K562 (cell line): ENCODE results near the gene SGPP2. TPM values are rescaled to one million over a fixed set of nuclear protein-coding genes. Genes with fewer than 3 reads are reported as not detected.

Experiments
- ATAC-seq: fragments of 200-7000 bp; cut with Tn5 transposase; 3 replicates; pipeline ENCODE4 v1.9.1; 2020; ENCODE audit warnings: moderate library complexity
- BruUV-seq: library from RNA; stranded (reverse); fragments of 400-500 nt; replicated peaks from 2 replicates; lab custom pipeline; 2021; lab: Mats Ljungman, UMichigan
- CTCF ChIA-PET: fragments of 300-600 bp; formaldehyde crosslinking; extraction: SDS; loops from one replicate; lab custom pipeline; 2021; ENCODE audit warnings: low intra/inter-chr PET ratio; lab: Yijun Ruan, JAX
- POLR2A ChIA-PET: fragments of 300-600, 350-650 bp; sonication (Branson Sonifier 250); formaldehyde crosslinking; extraction: SDS; loops from one replicate; lab custom pipeline; 2021; ENCODE audit warnings: antibody characterized with exemption, inconsistent platforms; lab: Yijun Ruan, JAX
- DNase-seq, 4 experiments: peaks; one replicate each; pipeline versions ENCODE4 v3.0.0 to v3.0.0-alpha.2; 2011 to 2018; ENCODE audit warnings: low spot score in 3 of 4, mixed read lengths in 3 of 4; ENCODE audit errors: extremely low read depth in 1 of 4
- FAIRE-seq: peaks from 2 replicates; lab custom pipeline; 2011; peaks lifted over from hg19 to GRCh38; lab: Jason Lieb, UNC
- H2AFZ ChIP-seq: 2 replicates; pipeline ENCODE4 v1.6.0; 2011; ENCODE audit warnings: low read depth, low read length, control low read depth, inconsistent platforms
- H3K27ac ChIP-seq: fragments of 200-600 bp; 3 replicates; pipeline ENCODE4 v1.8.0; 2011; ENCODE audit warnings: low read depth, mild to moderate bottlenecking, control low read depth, inconsistent platforms, low read length, moderate library complexity, mixed read lengths; ENCODE audit errors: extremely low read depth
- H3K27me3 ChIP-seq, 2 experiments: fragments of 300-600 bp in 1 of 2; 2 replicates in 1 of 2; 3 replicates in 1 of 2; pipeline versions ENCODE4 v1.6.0 to v1.8.0; 2011; ENCODE audit warnings: inconsistent platforms in 2 of 2, low read length in 2 of 2, mild to moderate bottlenecking in 1 of 2, mixed read lengths in 1 of 2, moderate library complexity in 1 of 2; ENCODE audit not compliant: control insufficient read depth in 2 of 2, insufficient read depth in 2 of 2
- H3K36me3 ChIP-seq: fragments of 300-600 bp; 3 replicates; pipeline ENCODE4 v1.8.0; 2011; ENCODE audit warnings: mild to moderate bottlenecking, low read length, inconsistent platforms; ENCODE audit not compliant: control insufficient read depth, insufficient read depth
- H3K4me1 ChIP-seq, 2 experiments: fragments of 200-600 bp in 1 of 2; replicated peaks in 1 of 2; 2 replicates in 1 of 2; 3 replicates in 1 of 2; pipeline versions ENCODE4 v1.5.1 to v1.8.0; 2011; ENCODE audit warnings: inconsistent platforms in 2 of 2, low read length in 2 of 2, mild to moderate bottlenecking in 1 of 2, mixed read lengths in 1 of 2, moderate library complexity in 1 of 2; ENCODE audit not compliant: control insufficient read depth in 2 of 2, insufficient read depth in 2 of 2
- H3K4me2 ChIP-seq: 2 replicates; pipeline ENCODE4 v1.6.1; 2011; ENCODE audit warnings: low read length, control low read depth, inconsistent platforms, mixed read lengths; ENCODE audit not compliant: insufficient read depth
- H3K4me3 ChIP-seq: fragments of 200-600 bp; sonication (generic), shearing (Covaris generic); 2 replicates; pipeline ENCODE4 v1.5.1; 2016; ENCODE audit warnings: control low read depth, inconsistent platforms
- H3K79me2 ChIP-seq: fragments of 200-600 bp; 3 replicates; pipeline ENCODE4 v1.8.0; 2011; ENCODE audit warnings: low read length, inconsistent platforms; ENCODE audit not compliant: control insufficient read depth, insufficient read depth
- H3K9ac ChIP-seq, 2 experiments: 2 replicates each; pipeline versions ENCODE4 v1.6.0 to v1.6.1; 2011; ENCODE audit warnings: low read depth in 2 of 2, low read length in 2 of 2, control low read depth in 1 of 2, inconsistent platforms in 1 of 2, mild to moderate bottlenecking in 1 of 2, mixed read lengths in 1 of 2; ENCODE audit not compliant: insufficient read depth in 1 of 2
- H3K9me1 ChIP-seq: one replicate; pipeline ENCODE4 v1.6.0; 2011; ENCODE audit warnings: inconsistent platforms, mild to moderate bottlenecking, low read length, moderate library complexity; ENCODE audit not compliant: control insufficient read depth, insufficient read depth
- H3K9me3 ChIP-seq: replicated peaks from 2 replicates; pipeline ENCODE4 v1.5.1; 2011; ENCODE audit warnings: low read depth, low read length, inconsistent platforms; ENCODE audit not compliant: control insufficient read depth, insufficient read depth
- H4K20me1 ChIP-seq: replicated peaks from 2 replicates; pipeline ENCODE4 v1.6.1; 2011; ENCODE audit warnings: low read length, inconsistent platforms, mixed read lengths; ENCODE audit not compliant: control insufficient read depth, insufficient read depth
- ASH1L ChIP-seq: fragments of 450-650 bp; IDR thresholded peaks from 2 replicates; pipeline ENCODE4 v1.6.1; 2018; ENCODE audit warnings: borderline replicate concordance, mild to moderate bottlenecking, low read depth; ENCODE audit not compliant: partially characterized antibody
- BRF1 ChIP-seq: IDR thresholded peaks from 3 replicates; pipeline ENCODE4 v1.6.1; 2011; ENCODE audit warnings: borderline replicate concordance, mild to moderate bottlenecking; ENCODE audit not compliant: insufficient read length; ENCODE audit errors: extremely low read depth
- CBFA2T3 ChIP-seq: fragments of 450-650 bp; IDR thresholded peaks from 2 replicates; pipeline ENCODE4 v1.6.1; 2017
- CREB1 ChIP-seq, 2 experiments: sonication (generic) in 1 of 2; formaldehyde crosslinking in 1 of 2; IDR thresholded peaks; 2 replicates each; pipeline versions ENCODE4 v1.6.1 to v1.8.0; 2012 to 2022; ENCODE audit warnings: inconsistent platforms in 1 of 2, mild to moderate bottlenecking in 1 of 2, missing genetic modification reagents in 1 of 2, moderate library complexity in 1 of 2
- ETV5 ChIP-seq: sonication (generic); formaldehyde crosslinking; IDR thresholded peaks from 2 replicates; pipeline ENCODE4 v1.4.0; 2020; ENCODE audit warnings: low read depth, mild to moderate bottlenecking, missing genetic modification reagents
- KAT7 ChIP-seq: sonication (generic); formaldehyde crosslinking; IDR thresholded peaks from 2 replicates; pipeline ENCODE4 v1.8.0; 2022; ENCODE audit warnings: missing genetic modification reagents, mild to moderate bottlenecking, borderline replicate concordance
- KHSRP ChIP-seq: fragments of 450-650 bp; IDR thresholded peaks from 2 replicates; pipeline ENCODE4 v1.6.1; 2017
- MEF2D ChIP-seq: conservative IDR thresholded peaks from 2 replicates; pipeline ENCODE4 v1.6.1; 2016; ENCODE audit warnings: low read depth, missing genetic modification characterization, missing compliant biosample characterization
- NUFIP1 ChIP-seq: fragments of 450-650 bp; IDR thresholded peaks from 2 replicates; pipeline ENCODE4 v1.6.1; 2018; ENCODE audit not compliant: partially characterized antibody
- SIRT6 ChIP-seq: IDR thresholded peaks from one replicate; pipeline ENCODE4 v1.6.1; 2012; ENCODE audit warnings: low read depth, mild to moderate bottlenecking, control low read depth, inconsistent platforms, low read length, moderate library complexity
- TAF9B ChIP-seq: fragments of 450-650 bp; IDR thresholded peaks from 2 replicates; pipeline ENCODE4 v1.6.1; 2018; ENCODE audit warnings: mild to moderate bottlenecking; ENCODE audit not compliant: partially characterized antibody
- WGBS: fragments of 100-300 bp; shearing (Covaris generic); methylation state at CpG from one replicate; pipeline ENCODE4 v1.1.6; 2016; ENCODE audit warnings: low coverage, mixed read lengths; ENCODE audit not compliant: insufficient coverage; ENCODE audit errors: missing lambda C conversion rate; 5-methylcytosine and 5-hydroxymethylcytosine counted together
- in situ Hi-C: fragments of 300-500 bp; cut with MboI; formaldehyde crosslinking; loops from 4 replicates; pipeline ENCODE4 v1.15.0; 2018; ENCODE audit warnings: inconsistent platforms, mixed read lengths
- intact Hi-C: fragments of 100-400 bp; cut with micrococcal nuclease; formaldehyde crosslinking; loops from 2 replicates; pipeline ENCODE4 v1.14.2; 2022
- polyA plus RNA-seq, 8 experiments: library from polyadenylated mRNA; depleted of rRNA in 4 of 8; stranded (reverse) in 5 of 8; unstranded in 3 of 8; fragments of >200 nt; fragmentation: Nextera tagmentation in 2 of 8; fragmentation: Illumina TruSeq in 1 of 8; extraction: Ambion mirVana in 2 of 8; extraction: Trizol in 1 of 8; gene quantifications; 2 replicates each; pipeline versions ENCODE4 v1.2.1 to v1.2.3, GENCODE V29; 2011 to 2014; ENCODE audit warnings: inconsistent platforms in 1 of 8, missing spikeins in 1 of 8
- total RNA-seq, 7 experiments: library from RNA; depleted of rRNA in 6 of 7; stranded (reverse); fragments of >200 nt in 6 of 7; fragmentation: Illumina TruSeq in 2 of 7; extraction: Trizol in 2 of 7; gene quantifications; 2 replicates each; pipeline versions ENCODE4 v1.2.1 to v1.2.3, GENCODE V29; 2011 to 2021; ENCODE audit warnings: low replicate concordance in 1 of 7

SGPP2 gene
- total and polyA plus RNA-seq, 9 of the 15 experiments (the other 6 are each of a cell fraction or from before 2014, with no cell fraction given), result 0.01 to 0.04 TPM; not detected in 7

DNA sequence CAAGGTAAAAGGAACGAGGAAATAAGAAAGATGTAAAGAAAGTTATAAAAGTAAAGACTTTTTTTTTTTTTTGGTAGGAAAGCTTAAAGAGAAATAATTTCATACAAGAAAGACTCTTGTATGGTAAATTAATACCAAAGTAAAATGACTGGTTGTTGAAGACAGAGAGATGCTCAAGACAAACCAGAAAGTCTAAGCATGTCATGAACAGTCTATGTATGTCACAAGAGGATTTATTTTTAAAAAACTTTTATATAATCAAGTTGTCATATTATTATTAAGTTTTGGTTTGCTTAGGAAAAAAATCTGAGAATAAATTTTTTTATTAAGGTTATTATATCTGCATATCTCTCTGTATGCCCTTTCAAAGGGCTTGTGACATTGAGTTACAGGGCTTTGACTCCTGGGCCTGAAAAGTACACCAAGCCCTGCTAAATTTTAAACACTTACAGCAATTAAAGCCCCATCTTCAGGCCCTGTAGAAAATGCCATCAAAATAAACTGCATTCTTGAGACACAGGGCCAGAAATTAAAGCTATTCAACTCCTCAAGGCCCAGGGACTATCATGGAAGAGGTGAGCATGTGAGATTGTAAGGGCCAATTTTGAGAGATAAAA lies 10.9 kb upstream of the SGPP2 start:
- CTCF ChIA-PET, result no interaction called here
- no peaks in the 10 kb centered on the region for H3K36me3 ChIP-seq

DNA sequence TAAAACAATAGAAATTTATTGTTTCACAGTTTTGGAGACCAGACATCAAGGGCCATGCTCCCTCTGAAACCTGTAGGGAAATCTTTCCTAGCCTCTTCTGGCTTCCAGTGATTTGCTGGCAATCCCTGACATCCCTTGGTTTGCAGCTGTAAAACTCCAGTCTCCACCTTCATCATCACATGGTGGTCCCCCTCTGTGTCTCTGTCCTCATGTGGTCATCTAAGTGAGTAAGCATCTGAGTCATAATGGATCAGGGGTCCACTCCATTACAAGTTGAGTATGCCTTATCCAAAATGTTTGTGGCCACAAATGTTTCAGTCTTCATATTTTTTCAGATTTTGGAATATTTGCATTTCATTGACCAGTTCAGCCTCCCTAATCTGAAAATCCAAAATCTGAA lies 5.6 kb upstream of the SGPP2 start:
- H3K79me2 ChIP-seq, result no peaks in the 10 kb centered on the region
- H3K9me3 ChIP-seq, result no peaks in the 10 kb centered on the region
- no peak for DNase-seq
- intact Hi-C loops (no loop called here), in situ Hi-C loops (no loop called here)
- H3K4me2 ChIP-seq, result no peak overlapping the region
- FAIRE-seq, result no peak
- H3K9ac ChIP-seq, result no peak overlapping the region
- CTCF ChIA-PET, result no interaction called here
- H3K4me1 ChIP-seq, result no peaks in the 10 kb centered on the region
- no peak overlapping the region for H3K4me3 ChIP-seq
- BruUV-seq, result no TSS peak
- H3K27me3 ChIP-seq, result no peaks in the 10 kb centered on the region
- no peaks in the 10 kb centered on the region for H3K9me1 ChIP-seq
- no peaks in the 10 kb centered on the region for H3K36me3 ChIP-seq
- no peaks in the 10 kb centered on the region for H4K20me1 ChIP-seq
- H2AFZ ChIP-seq, result no peak overlapping the region
- no peak for ATAC-seq
- no peak for TF ChIP-seq ASH1L
- no peak for TF ChIP-seq SIRT6
- no peak overlapping the region for H3K27ac ChIP-seq
- POLR2A ChIA-PET, result no interaction called here

More for the DNA sequence above, 10.9 kb upstream of the SGPP2 start:
- ATAC-seq, result no peak
- no peaks in the 10 kb centered on the region for H3K4me1 ChIP-seq
- H3K27ac ChIP-seq, result no peak overlapping the region
- no peaks in the 10 kb centered on the region for H3K9me1 ChIP-seq
- no peaks in the 10 kb centered on the region for H3K79me2 ChIP-seq
- no peak overlapping the region for H3K9ac ChIP-seq
- POLR2A ChIA-PET, result no interaction called here
- H3K4me3 ChIP-seq, result no peak overlapping the region
- intact Hi-C loops, result no loop called here
- no peak overlapping the region for H3K4me2 ChIP-seq
- H3K9me3 ChIP-seq, result no peaks in the 10 kb centered on the region
- H2AFZ ChIP-seq, result no peak overlapping the region
- 0% methylated on average over 1 of the region's 1 CpG for WGBS
- BruUV-seq, result no TSS peak
- TF ChIP-seq TAF9B (no peak), KHSRP (no peak), NUFIP1 (no peak), CREB1 (IDR thresholded peaks at IDR 0.05) (no peak), CREB1 (CRISPR knock-in tag; IDR thresholded peaks at IDR 0.05) (no peak), MEF2D (tag) (no peak), CBFA2T3 (no peak), KAT7 (CRISPR knock-in tag) (no peak), ETV5 (CRISPR knock-in tag) (no peak), BRF1 (no peak)
- TF ChIP-seq, all 486 proteins: peak for 0
- FAIRE-seq, result no peak
- in situ Hi-C loops, result no loop called here
- no peak for DNase-seq
- Histone ChIP-seq H3K27me3 (no peaks in the 10 kb centered on the region), H4K20me1 (no peaks in the 10 kb centered on the region)
